Effector memory CD4-positive, alpha-beta T cell (primary cell): Measurements from ENCODE around the gene PACRG.

Source experiments
- DNase-seq, 3 donors: peaks; one replicate each; pipeline ENCODE4 v3.0.0-alpha.2; 2020
- H3K27ac ChIP-seq: 2 replicates; pipeline ENCODE4 v1.7.0; 2013; ENCODE audit warnings: mild to moderate bottlenecking, low read length, moderate library complexity; ENCODE audit not compliant: insufficient read depth, poor library complexity, severe bottlenecking
- H3K27me3 ChIP-seq: replicated peaks from 2 replicates; pipeline ENCODE4 v1.7.0; 2013; ENCODE audit warnings: mild to moderate bottlenecking, low read length; ENCODE audit not compliant: insufficient read depth, control insufficient read depth, poor library complexity, severe bottlenecking
- H3K36me3 ChIP-seq: 2 replicates; pipeline ENCODE4 v1.7.0; 2013; ENCODE audit warnings: mild to moderate bottlenecking, low read length, moderate library complexity; ENCODE audit not compliant: control insufficient read depth, insufficient read depth
- H3K4me1 ChIP-seq: 2 replicates; pipeline ENCODE4 v1.7.0; 2013; ENCODE audit warnings: low read length, mild to moderate bottlenecking; ENCODE audit not compliant: control insufficient read depth, insufficient read depth, poor library complexity, severe bottlenecking
- H3K4me3 ChIP-seq: 2 replicates; pipeline ENCODE4 v1.7.0; 2013; ENCODE audit warnings: low read length, low read depth, mild to moderate bottlenecking; ENCODE audit not compliant: insufficient read depth, poor library complexity, severe bottlenecking
- H3K9me3 ChIP-seq: 2 replicates; pipeline ENCODE4 v1.7.0; 2013; ENCODE audit warnings: mild to moderate bottlenecking, low read length, moderate library complexity; ENCODE audit not compliant: control insufficient read depth

Gene PACRG

DNA sequence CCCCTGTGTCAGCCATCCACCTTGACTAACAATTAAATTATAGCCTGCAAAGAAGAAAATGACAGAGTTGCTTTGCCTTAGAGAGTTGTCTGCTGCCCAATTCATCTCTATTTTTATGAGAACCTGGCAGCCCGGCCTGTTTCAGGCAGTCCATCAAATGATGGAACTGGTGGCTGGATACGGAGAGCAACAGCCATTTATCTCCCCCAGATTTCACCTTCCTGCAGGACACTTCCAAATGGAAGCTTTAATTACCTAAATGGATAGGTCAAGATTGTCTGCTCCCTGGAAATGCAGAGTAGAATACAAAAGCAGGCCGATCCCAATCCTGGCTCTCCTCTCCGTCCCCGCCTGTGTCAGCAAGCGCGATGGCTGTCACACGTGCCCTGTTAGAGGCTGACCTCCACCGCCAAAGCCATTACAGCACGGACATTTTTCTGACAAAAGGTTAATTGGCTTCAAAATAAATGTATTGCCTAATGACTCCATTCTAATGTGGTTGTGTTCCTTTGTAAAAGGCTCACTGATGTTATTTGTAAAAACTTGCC, 86.7 kb downstream of the PACRG start:
- no peaks in the 10 kb centered on the region for H3K4me1 ChIP-seq
- H3K27ac ChIP-seq = no peak overlapping the region
- DNase-seq = no peak
- no peaks in the 10 kb centered on the region for H3K36me3 ChIP-seq
- no peaks in the 10 kb centered on the region for H3K9me3 ChIP-seq
- no peak overlapping the region for H3K4me3 ChIP-seq
- H3K27me3 ChIP-seq = no peaks in the 10 kb centered on the region

- no peaks in the 10 kb centered on the region for H3K27me3 ChIP-seq
- DNase-seq = no peak
- H3K4me1 ChIP-seq = no peaks in the 10 kb centered on the region
- H3K4me3 ChIP-seq = no peak overlapping the region
- H3K36me3 ChIP-seq = no peaks in the 10 kb centered on the region
- H3K27ac ChIP-seq = no peak overlapping the region
- no peaks in the 10 kb centered on the region for H3K9me3 ChIP-seq
These were observed 89.4 kb downstream of the PACRG start for GRCh38 chr6:162817196-162817595.

DNA sequence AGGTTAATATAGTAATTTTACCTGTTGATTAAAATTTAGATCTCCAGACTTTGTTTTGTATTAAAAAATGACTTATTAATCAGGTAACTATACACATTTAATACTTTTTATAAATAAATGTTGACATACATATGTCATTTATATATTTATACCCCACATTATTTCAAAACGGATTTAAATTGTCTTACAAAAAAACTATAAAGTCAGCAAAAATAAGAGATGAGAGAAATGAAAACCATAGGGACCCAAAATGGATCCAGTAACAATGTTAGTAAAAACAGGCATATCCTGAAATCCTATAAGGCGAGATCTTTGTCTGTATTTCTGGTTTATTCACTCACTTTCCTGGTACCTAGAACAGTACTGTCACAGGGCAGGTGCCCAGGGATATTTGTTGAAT, 91.5 kb downstream of the PACRG start:
- Histone ChIP-seq H3K36me3 (no peaks in the 10 kb centered on the region), H3K9me3 (no peaks in the 10 kb centered on the region), H3K27me3 (no peaks in the 10 kb centered on the region), H3K27ac (no peak overlapping the region), H3K4me1 (no peaks in the 10 kb centered on the region), H3K4me3 (no peak overlapping the region)
- DNase-seq = no peak

DNA sequence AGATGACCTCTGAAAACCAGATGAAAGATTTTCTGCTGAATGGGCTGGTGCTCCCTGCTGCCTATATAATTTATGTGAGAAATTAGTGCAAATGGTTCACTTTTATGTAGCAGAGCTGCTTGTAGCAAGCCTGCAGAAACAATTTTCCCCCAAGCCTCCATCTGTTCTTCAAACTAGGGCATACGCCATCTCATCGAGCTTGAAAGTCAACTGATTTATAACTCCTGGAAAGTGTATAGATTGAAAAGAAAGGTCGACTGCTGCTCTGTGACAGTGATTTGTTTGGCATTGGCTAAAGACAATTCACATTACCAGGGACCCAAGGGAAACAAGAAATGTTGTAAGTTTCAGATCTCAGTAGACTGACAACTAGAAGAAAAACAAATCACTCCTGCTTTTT, 93.3 kb downstream of the PACRG start:
- H3K27ac ChIP-seq = no peak overlapping the region
- no peaks in the 10 kb centered on the region for H3K9me3 ChIP-seq
- H3K4me1 ChIP-seq = no peaks in the 10 kb centered on the region
- no peak overlapping the region for H3K4me3 ChIP-seq
- H3K27me3 ChIP-seq = no peaks in the 10 kb centered on the region
- DNase-seq = no peak
- no peaks in the 10 kb centered on the region for H3K36me3 ChIP-seq

- Histone ChIP-seq H3K9me3 (no peaks in the 10 kb centered on the region), H3K27ac (no peak overlapping the region), H3K27me3 (no peaks in the 10 kb centered on the region), H3K4me1 (no peaks in the 10 kb centered on the region), H3K36me3 (no peaks in the 10 kb centered on the region), H3K4me3 (no peak overlapping the region)
- no peak for DNase-seq
These were observed 97.8 kb downstream of the PACRG start for GRCh38 chr6:162825597-162825996.

DNA sequence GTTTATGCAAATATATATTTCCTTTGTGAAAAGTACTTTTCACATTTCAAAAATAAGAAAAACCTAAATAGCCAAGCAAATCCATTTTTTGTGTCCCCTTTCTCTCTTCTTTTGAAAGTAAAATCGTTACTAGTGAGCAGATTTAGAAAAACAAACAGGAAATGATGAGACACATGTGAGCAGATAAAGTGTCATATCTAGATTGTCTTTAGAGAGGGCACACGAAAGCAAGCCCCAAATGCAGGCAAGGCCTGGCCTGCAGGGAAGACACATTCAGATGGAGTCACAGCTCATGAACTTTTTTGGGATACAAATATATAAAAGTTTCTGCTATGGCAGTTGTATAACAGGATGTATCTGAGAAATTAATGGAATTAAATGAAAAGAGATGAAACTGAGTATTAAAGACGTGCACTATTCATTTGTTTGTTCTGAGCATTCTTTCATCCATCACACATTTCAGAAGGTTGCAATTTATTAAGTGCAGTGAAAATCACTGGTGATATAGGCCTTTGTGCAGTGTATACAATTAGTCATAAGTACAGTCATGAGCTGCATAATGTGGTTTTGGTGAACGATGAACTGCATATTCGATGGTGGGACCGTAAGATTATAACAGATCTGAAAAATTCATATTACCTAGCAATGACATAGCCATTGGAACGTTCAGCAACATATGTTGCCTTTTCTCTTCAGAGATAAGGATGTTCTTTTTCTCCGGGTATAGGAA, 101.4 kb downstream of the PACRG start:
- H3K27ac ChIP-seq = no peak overlapping the region
- H3K4me3 ChIP-seq = no peak overlapping the region
- H3K4me1 ChIP-seq = no peaks in the 10 kb centered on the region
- DNase-seq = no peak
- no peaks in the 10 kb centered on the region for H3K36me3 ChIP-seq
- H3K9me3 ChIP-seq = no peaks in the 10 kb centered on the region
- no peaks in the 10 kb centered on the region for H3K27me3 ChIP-seq

DNA sequence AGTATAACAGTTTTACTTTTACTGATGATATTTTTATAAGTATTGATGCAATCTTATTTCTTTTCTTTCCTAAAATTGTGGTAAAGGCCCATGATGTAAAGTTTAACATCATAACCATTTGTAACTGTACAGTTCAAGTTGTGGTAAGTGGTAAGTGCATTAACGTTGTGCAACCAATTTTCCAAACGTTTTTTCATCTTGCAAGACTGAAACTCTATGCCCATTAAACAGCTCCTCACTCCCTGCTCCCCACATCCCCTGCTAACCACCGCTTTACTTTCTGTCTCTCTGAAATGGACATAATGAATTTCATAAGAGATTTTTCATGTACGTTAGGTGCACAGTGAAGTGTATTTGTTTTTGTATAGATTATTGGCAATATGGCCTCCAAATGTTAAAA, 106.0 kb downstream of the PACRG start:
- Histone ChIP-seq H3K9me3 (no peaks in the 10 kb centered on the region), H3K36me3 (no peaks in the 10 kb centered on the region), H3K27me3 (no peaks in the 10 kb centered on the region), H3K27ac (no peak overlapping the region), H3K4me1 (no peaks in the 10 kb centered on the region), H3K4me3 (no peak overlapping the region)
- DNase-seq = no peak

DNA sequence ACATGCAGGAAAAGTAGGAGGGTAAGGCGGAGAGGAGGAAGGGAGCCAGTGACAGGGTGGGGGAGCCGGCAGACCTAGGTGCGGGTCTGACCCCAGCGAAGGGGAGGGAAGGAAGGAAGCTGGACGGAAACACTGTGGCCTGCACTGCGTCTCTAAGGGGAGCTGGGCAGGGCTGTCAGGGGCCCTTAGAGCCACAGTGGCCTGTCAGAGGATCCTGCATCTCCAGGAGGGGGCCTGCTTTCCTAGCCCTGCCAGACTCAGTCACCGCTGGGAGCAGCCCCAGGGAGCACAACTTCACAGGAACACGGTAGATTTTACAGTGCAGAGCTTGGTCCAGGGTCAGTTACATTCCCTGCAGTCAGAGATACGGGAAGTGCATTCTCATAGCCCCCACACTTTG, 118.2 kb downstream of the PACRG start:
- Histone ChIP-seq H3K27ac (no peak overlapping the region), H3K36me3 (no peaks in the 10 kb centered on the region), H3K4me3 (no peak overlapping the region), H3K4me1 (no peaks in the 10 kb centered on the region), H3K9me3 (no peaks in the 10 kb centered on the region), H3K27me3 (no peaks in the 10 kb centered on the region)
- DNase-seq = no peak

DNA sequence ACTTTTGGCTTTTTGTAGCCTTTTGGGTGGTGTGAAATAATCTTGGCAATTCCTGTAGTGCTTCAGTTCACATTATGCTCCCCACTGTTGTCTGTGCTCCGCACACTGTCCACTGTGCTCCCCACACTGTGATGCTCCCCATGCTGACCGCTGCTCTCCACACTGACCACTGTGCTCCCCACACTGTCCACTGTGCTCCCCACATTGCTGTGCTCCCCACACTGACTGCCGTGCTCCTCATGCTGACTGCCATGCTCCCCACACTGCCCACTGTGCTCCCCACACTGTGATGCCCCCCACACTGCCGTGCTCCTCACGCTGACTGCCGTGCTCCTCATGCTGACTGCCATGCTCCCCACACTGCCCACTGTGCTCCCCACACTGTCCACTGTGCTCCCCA, 118.9 kb downstream of the PACRG start:
- no peak for DNase-seq
- H3K36me3 ChIP-seq = no peaks in the 10 kb centered on the region
- H3K27ac ChIP-seq = no peak overlapping the region
- no peaks in the 10 kb centered on the region for H3K4me1 ChIP-seq
- no peaks in the 10 kb centered on the region for H3K27me3 ChIP-seq
- no peaks in the 10 kb centered on the region for H3K9me3 ChIP-seq
- no peak overlapping the region for H3K4me3 ChIP-seq

DNA sequence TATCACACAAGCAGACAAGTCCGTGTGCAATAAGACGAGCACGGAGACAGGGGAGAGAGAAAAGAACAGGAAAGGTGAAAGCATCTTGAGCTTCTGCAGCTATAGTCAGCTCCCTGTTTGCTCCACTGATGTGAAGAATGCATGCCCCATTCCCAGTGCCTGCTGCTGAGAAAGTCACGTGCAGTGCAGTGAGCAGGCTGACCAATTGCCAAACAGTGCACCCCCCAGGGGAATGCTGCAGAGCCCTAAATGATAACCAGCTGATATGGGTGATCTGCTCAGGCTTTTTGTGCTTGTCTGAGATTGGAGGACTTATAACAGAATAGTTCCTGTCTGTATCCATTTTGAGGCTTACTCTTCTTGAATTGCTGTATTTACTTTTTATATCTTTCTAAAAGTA, 121.5 kb downstream of the PACRG start:
- no peak for DNase-seq
- Histone ChIP-seq H3K9me3 (no peaks in the 10 kb centered on the region), H3K4me1 (no peaks in the 10 kb centered on the region), H3K27me3 (no peaks in the 10 kb centered on the region), H3K36me3 (no peaks in the 10 kb centered on the region), H3K4me3 (no peak overlapping the region), H3K27ac (no peak overlapping the region)
